Esophagus squamous epithelium (tissue), 4 donors: ENCODE results near the gene CADPS.

Experiments
- POLR2A ChIP-seq, 4 donors: fragments of 450-650 bp; IDR thresholded peaks; one replicate each; pipeline ENCODE4 v1.6.1; 2017; ENCODE audit warnings: antibody characterized with exemption in 4 of 4, mild to moderate bottlenecking in 4 of 4, moderate library complexity in 3 of 4
- TF ChIP-seq, protein P1 (sequence below), 6 experiments: fragments of 450-650 bp in 4 of 6; fragments of 200-600 bp in 2 of 6; sonication (generic) in 2 of 6; IDR thresholded peaks; one replicate each; pipeline ENCODE4 v1.5.1; 2016 to 2019; ENCODE audit warnings: antibody characterized with exemption in 6 of 6, mild to moderate bottlenecking in 4 of 6, moderate library complexity in 4 of 6

DNA sequence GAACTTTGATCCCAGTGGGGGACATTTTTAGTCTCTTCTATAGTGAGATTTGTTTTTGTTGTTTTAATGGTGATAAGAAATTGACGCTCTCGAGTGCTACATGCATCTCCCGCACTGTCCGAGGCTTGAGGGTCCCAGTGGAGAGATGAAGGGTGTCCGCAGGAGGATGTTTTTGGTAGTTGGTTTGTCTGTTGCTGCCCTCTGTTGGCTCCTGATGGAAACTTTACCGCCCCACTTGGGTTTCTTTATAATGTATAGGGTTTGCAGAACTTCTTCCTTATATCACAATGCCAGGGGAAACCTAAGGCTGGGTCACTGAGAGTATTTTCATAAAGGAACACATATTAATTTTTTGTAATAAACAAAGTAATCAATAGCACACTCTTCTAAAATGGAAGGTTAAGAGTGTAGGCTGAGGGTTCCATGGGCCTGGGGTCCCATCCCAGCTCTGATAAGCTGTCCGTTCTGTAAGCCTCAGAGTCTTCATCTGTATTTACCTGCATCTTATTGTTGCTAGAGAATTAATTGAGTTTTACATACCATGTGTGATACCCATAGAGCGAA, 316.6 kb downstream of the CADPS start:
- TF ChIP-seq POLR2A (IDR thresholded peaks at IDR 0.05) = no peak
- TF ChIP-seq, protein P1, sequence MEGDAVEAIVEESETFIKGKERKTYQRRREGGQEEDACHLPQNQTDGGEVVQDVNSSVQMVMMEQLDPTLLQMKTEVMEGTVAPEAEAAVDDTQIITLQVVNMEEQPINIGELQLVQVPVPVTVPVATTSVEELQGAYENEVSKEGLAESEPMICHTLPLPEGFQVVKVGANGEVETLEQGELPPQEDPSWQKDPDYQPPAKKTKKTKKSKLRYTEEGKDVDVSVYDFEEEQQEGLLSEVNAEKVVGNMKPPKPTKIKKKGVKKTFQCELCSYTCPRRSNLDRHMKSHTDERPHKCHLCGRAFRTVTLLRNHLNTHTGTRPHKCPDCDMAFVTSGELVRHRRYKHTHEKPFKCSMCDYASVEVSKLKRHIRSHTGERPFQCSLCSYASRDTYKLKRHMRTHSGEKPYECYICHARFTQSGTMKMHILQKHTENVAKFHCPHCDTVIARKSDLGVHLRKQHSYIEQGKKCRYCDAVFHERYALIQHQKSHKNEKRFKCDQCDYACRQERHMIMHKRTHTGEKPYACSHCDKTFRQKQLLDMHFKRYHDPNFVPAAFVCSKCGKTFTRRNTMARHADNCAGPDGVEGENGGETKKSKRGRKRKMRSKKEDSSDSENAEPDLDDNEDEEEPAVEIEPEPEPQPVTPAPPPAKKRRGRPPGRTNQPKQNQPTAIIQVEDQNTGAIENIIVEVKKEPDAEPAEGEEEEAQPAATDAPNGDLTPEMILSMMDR (IDR thresholded peaks at IDR 0.05) = peak in 4 of 6 experiments; percentile 12 to 45 (median 24)
